ENCODE results near the gene IGSF22. TPM values are rescaled to one million over a fixed set of nuclear protein-coding genes. Genes with fewer than 3 reads are reported as not detected.

Gene IGSF22
- total and polyA plus RNA-seq, 2 of the 13 experiments (the other 11 are each of a cell fraction or from before 2014, with no cell fraction given): not detected

DNA sequence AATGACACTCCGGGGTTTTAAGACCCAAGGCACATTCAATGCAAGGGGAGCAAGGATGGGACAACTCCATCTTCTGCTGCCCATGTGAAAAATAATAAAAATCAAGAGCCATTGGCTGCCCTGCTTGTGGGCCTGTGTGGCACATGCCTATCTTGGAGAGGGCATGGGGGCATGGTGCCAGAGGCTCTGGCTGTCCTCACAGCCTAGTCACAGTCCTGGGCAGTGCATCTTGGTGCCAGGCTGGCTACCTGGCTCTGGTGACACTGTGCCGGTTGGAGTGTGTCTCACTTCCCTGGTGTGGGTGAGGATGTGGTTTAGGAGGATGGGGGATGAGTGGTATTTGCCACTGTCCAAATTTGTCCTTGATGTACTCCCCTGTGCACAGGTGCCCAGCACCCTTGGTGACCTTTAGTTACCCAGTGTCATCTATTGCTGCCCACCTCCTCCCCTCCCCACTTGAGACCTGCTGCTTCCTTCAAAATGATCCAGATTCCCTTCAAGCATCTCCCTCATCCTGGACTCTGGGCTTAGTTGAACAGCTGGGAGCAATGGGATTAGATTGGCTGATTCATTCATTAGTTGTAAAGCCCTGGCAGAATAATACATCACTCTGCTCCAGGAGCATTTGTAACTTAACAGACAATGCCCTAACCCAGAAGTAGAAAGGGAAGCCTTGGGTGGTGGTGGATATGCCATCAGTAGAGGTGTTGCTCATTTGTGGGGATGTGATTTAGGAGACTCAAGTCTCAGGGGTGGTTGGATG, 22.8 kb downstream of the IGSF22 start (continued):
- TF ChIP-seq, protein P1, sequence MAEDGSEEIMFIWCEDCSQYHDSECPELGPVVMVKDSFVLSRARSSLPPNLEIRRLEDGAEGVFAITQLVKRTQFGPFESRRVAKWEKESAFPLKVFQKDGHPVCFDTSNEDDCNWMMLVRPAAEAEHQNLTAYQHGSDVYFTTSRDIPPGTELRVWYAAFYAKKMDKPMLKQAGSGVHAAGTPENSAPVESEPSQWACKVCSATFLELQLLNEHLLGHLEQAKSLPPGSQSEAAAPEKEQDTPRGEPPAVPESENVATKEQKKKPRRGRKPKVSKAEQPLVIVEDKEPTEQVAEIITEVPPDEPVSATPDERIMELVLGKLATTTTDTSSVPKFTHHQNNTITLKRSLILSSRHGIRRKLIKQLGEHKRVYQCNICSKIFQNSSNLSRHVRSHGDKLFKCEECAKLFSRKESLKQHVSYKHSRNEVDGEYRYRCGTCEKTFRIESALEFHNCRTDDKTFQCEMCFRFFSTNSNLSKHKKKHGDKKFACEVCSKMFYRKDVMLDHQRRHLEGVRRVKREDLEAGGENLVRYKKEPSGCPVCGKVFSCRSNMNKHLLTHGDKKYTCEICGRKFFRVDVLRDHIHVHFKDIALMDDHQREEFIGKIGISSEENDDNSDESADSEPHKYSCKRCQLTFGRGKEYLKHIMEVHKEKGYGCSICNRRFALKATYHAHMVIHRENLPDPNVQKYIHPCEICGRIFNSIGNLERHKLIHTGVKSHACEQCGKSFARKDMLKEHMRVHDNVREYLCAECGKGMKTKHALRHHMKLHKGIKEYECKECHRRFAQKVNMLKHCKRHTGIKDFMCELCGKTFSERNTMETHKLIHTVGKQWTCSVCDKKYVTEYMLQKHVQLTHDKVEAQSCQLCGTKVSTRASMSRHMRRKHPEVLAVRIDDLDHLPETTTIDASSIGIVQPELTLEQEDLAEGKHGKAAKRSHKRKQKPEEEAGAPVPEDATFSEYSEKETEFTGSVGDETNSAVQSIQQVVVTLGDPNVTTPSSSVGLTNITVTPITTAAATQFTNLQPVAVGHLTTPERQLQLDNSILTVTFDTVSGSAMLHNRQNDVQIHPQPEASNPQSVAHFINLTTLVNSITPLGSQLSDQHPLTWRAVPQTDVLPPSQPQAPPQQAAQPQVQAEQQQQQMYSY (CRISPR knock-in tag; IDR thresholded peaks at IDR 0.05): no peak
- no peak for TF ChIP-seq ZNF569 (CRISPR knock-in tag; IDR thresholded peaks at IDR 0.05; ENCODE audit: borderline replicate concordance)
- TF ChIP-seq SOX6 (IDR thresholded peaks at IDR 0.05): no peak
- TF ChIP-seq SOX6 (CRISPR knock-in tag; IDR thresholded peaks at IDR 0.05): no peak
- TF ChIP-seq ZNF3 (CRISPR knock-in tag; IDR thresholded peaks at IDR 0.05): no peak
- no peak for TF ChIP-seq PHF8 (CRISPR knock-in tag; IDR thresholded peaks at IDR 0.05)
- TF ChIP-seq, protein P2, sequence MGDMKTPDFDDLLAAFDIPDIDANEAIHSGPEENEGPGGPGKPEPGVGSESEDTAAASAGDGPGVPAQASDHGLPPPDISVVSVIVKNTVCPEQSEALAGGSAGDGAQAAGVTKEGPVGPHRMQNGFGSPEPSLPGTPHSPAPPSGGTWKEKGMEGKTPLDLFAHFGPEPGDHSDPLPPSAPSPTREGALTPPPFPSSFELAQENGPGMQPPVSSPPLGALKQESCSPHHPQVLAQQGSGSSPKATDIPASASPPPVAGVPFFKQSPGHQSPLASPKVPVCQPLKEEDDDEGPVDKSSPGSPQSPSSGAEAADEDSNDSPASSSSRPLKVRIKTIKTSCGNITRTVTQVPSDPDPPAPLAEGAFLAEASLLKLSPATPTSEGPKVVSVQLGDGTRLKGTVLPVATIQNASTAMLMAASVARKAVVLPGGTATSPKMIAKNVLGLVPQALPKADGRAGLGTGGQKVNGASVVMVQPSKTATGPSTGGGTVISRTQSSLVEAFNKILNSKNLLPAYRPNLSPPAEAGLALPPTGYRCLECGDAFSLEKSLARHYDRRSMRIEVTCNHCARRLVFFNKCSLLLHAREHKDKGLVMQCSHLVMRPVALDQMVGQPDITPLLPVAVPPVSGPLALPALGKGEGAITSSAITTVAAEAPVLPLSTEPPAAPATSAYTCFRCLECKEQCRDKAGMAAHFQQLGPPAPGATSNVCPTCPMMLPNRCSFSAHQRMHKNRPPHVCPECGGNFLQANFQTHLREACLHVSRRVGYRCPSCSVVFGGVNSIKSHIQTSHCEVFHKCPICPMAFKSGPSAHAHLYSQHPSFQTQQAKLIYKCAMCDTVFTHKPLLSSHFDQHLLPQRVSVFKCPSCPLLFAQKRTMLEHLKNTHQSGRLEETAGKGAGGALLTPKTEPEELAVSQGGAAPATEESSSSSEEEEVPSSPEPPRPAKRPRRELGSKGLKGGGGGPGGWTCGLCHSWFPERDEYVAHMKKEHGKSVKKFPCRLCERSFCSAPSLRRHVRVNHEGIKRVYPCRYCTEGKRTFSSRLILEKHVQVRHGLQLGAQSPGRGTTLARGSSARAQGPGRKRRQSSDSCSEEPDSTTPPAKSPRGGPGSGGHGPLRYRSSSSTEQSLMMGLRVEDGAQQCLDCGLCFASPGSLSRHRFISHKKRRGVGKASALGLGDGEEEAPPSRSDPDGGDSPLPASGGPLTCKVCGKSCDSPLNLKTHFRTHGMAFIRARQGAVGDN (CRISPR knock-in tag; IDR thresholded peaks at IDR 0.05): no peak
- TF ChIP-seq ZFP90 (CRISPR knock-in tag; IDR thresholded peaks at IDR 0.05; ENCODE audit: borderline replicate concordance): no peak
- no peak for TF ChIP-seq PCBP1 (IDR thresholded peaks at IDR 0.05; ENCODE audit: borderline replicate concordance, low read depth, low read length)
- TF ChIP-seq ZNF431 (CRISPR knock-in tag; IDR thresholded peaks at IDR 0.05; ENCODE audit: borderline replicate concordance, low read depth): no peak

Data from HepG2 (cell line).